Measurements from ENCODE around the gene PTGES2. TPM values are rescaled to one million over a fixed set of nuclear protein-coding genes. Genes with fewer than 3 reads are reported as not detected.

Gene PTGES2
- total RNA-seq, 1 donor from 2014 or later = 101 TPM

DNA sequence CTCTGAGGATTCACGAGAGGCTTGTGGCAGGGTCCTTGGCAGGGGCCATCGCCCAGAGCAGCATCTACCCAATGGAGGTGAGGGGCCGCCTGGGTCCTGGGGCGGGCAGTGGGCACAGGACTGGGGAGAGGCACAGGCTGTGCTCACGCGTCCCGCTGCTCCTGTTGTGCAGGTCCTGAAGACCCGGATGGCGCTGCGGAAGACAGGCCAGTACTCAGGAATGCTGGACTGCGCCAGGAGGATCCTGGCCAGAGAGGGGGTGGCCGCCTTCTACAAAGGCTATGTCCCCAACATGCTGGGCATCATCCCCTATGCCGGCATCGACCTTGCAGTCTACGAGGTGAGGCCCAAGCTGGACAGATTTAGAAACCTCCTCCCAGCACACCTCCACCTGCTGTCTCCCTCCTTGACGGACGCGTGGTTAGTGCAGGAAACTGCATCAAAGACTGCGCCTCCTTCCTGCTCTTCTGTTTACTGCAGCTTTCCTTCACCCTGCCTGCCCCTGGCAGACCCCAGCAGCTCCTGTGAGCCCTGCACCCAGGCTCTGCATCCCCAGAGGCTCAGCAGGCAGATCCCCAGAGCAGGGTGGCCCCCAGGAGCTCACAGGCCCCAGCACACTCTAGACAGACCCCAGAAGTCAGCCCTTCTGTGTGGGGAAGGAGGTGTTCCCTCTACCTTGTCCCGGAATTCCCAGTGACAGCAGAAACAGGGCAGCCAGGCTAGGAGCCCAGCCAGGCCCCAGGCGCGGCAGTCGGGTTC, 21.2 kb downstream of the PTGES2 start:
- peaks cover 4 to 70% of the 10 kb centered on the region in 2 donors for H3K36me3 ChIP-seq
- TF ChIP-seq POLR2A (IDR thresholded peaks at IDR 0.05) = no peak
- no peak for TF ChIP-seq POLR2AphosphoS5 (IDR thresholded peaks at IDR 0.05; ENCODE audit: insufficient read depth in 1 of 2, low read depth in 1 of 2)
- TF ChIP-seq, protein P1, sequence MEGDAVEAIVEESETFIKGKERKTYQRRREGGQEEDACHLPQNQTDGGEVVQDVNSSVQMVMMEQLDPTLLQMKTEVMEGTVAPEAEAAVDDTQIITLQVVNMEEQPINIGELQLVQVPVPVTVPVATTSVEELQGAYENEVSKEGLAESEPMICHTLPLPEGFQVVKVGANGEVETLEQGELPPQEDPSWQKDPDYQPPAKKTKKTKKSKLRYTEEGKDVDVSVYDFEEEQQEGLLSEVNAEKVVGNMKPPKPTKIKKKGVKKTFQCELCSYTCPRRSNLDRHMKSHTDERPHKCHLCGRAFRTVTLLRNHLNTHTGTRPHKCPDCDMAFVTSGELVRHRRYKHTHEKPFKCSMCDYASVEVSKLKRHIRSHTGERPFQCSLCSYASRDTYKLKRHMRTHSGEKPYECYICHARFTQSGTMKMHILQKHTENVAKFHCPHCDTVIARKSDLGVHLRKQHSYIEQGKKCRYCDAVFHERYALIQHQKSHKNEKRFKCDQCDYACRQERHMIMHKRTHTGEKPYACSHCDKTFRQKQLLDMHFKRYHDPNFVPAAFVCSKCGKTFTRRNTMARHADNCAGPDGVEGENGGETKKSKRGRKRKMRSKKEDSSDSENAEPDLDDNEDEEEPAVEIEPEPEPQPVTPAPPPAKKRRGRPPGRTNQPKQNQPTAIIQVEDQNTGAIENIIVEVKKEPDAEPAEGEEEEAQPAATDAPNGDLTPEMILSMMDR (IDR thresholded peaks at IDR 0.05) = no peak
- no peaks in the 10 kb centered on the region for H3K9me3 ChIP-seq
- DNase-seq (ENCODE audit: extremely low spot score in 2 of 2) = no peak
- intact Hi-C loops (cut with DNase I) = no loop called here
- H3K27ac ChIP-seq = no peak overlapping the region
- peaks cover 30% of the 10 kb centered on the region for H3K4me1 ChIP-seq
- no peak overlapping the region for H3K4me3 ChIP-seq
- H3K27me3 ChIP-seq = no peaks in the 10 kb centered on the region

DNA sequence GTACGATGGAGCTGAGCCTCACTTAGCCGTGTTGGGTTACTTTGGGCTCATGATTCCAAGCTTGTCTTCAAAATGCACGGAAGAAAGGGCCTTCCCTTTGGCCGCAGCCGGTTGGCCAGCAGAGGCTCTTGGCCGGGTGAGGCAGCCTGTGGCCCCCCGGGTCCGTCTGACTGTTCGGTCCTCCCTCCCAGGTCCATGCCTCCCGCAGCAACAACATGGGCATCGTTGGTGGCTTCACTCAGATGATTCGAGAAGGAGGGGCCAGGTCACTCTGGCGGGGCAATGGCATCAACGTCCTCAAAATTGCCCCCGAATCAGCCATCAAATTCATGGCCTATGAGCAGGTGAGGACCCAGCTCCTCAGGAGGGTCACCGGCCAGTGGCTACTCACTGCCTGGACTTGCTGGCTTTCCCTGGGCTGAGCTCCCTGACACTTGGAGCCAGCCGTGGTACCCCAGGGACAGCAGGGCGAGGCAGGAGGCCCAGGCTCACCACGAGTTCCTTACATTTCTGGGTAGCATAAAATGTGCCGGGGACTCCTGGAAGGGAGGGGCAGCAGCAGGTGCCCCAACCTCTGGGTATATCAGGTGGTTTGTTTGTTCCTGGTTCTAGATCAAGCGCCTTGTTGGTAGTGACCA, 21.9 kb downstream of the PTGES2 start:
- Histone ChIP-seq H3K27me3 (no peaks in the 10 kb centered on the region), H3K9me3 (no peaks in the 10 kb centered on the region), H3K27ac (no peak overlapping the region), H3K36me3 (peaks cover 4 to 70% of the 10 kb centered on the region in 2 donors), H3K4me1 (peaks cover 34% of the 10 kb centered on the region), H3K4me3 (no peak overlapping the region)
- DNase-seq (ENCODE audit: extremely low spot score in 2 of 2) = no peak
- TF ChIP-seq POLR2AphosphoS5 (IDR thresholded peaks at IDR 0.05; ENCODE audit: insufficient read depth in 1 of 2, low read depth in 1 of 2) = no peak
- no peak for TF ChIP-seq POLR2A (IDR thresholded peaks at IDR 0.05)
- TF ChIP-seq, protein P1 (IDR thresholded peaks at IDR 0.05) = no peak
- intact Hi-C loops (cut with DNase I) = no loop called here

DNA sequence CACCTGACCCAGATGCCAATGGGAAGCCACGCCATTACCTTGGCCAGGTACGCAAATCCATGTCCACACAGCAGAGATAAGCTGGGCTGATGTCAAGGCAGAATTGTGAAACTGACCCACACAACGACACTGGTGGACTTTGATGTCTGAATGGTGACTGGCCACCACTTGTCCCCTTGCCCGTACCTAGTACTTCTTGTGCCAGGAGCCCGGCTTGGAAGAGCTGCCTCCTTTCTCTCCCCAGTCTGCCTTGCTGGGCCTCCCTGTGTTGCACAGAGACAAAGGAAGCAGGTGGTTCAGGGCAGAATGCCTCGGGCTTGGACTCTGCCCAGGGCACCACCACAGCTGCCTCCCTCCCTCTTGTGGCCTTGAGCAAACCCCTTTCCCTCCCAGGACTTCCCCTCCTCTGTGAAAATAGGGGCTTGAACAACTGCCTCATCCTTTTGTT, 23.3 kb downstream of the PTGES2 start:
- TF ChIP-seq POLR2A (IDR thresholded peaks at IDR 0.05) = no peak
- TF ChIP-seq, protein P1 (IDR thresholded peaks at IDR 0.05) = no peak
- TF ChIP-seq POLR2AphosphoS5 (IDR thresholded peaks at IDR 0.05; ENCODE audit: insufficient read depth in 1 of 2, low read depth in 1 of 2) = no peak
- no peaks in the 10 kb centered on the region for H3K9me3 ChIP-seq
- no peak for DNase-seq (ENCODE audit: extremely low spot score in 2 of 2)
- intact Hi-C loops (cut with DNase I) = no loop called here
- H3K27ac ChIP-seq = peak overlapping the region; percentile 91
- no peak overlapping the region for H3K4me3 ChIP-seq
- peaks cover 47% of the 10 kb centered on the region for H3K4me1 ChIP-seq
- H3K36me3 ChIP-seq = peaks cover 4 to 70% of the 10 kb centered on the region in 2 donors
- H3K27me3 ChIP-seq = no peaks in the 10 kb centered on the region

DNA sequence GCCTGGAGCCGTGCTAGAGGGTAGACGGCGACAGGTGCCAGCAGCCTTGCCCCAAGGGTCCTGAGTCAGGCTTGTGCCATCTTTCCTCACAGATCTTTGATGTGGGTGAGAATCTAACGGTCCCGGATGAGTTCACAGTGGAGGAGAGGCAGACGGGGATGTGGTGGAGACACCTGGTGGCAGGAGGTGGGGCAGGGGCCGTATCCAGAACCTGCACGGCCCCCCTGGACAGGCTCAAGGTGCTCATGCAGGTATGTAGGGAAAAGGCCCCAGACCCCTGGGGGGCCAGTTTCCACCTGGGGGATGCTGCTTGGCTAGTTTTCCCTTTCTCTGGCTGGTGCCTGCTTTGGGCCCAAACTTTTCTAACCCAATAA, 24.0 kb downstream of the PTGES2 start:
- Histone ChIP-seq H3K27ac (peak overlapping the region; percentile 91), H3K9me3 (no peaks in the 10 kb centered on the region), H3K36me3 (peaks cover 4 to 64% of the 10 kb centered on the region in 2 donors), H3K27me3 (no peaks in the 10 kb centered on the region), H3K4me1 (peaks cover 53% of the 10 kb centered on the region), H3K4me3 (no peak overlapping the region)
- intact Hi-C loops (cut with DNase I) = no loop called here
- DNase-seq (ENCODE audit: extremely low spot score in 2 of 2) = no peak
- TF ChIP-seq, protein P1 (IDR thresholded peaks at IDR 0.05) = no peak
- TF ChIP-seq POLR2AphosphoS5 (IDR thresholded peaks at IDR 0.05; ENCODE audit: insufficient read depth in 1 of 2, low read depth in 1 of 2) = no peak
- TF ChIP-seq POLR2A (IDR thresholded peaks at IDR 0.05) = no peak

All from vagina (tissue), 2 donors.